GM21423 (cell line): ENCODE results near the gene JMJD1C.
"Not testable (repeated sequence)": the region's sequence is repeated elsewhere in the genome, so short reads cannot be mapped to it uniquely, and the experiment has no call there.

Source experiments
- ATAC-seq: cut with Tn5 transposase; IDR thresholded peaks from one replicate; pipeline ENCODE4 v1.9.1; 2021; ENCODE audit warnings: mild to moderate bottlenecking, moderate library complexity; ENCODE audit not compliant: unreplicated experiment

JMJD1C gene

GRCh38 chr10:63262430-63263073 is 203.2 kb downstream of the JMJD1C start:
- no peak for ATAC-seq

GRCh38 chr10:63261496-63261895 is 204.3 kb downstream of the JMJD1C start:
- ATAC-seq = no peak

- ATAC-seq = no peak
Measured at GRCh38 chr10:63260860-63261251, 204.9 kb downstream of the JMJD1C start.

GRCh38 chr10:63260103-63260859 is 205.5 kb downstream of the JMJD1C start:
- ATAC-seq = no peak

- no peak for ATAC-seq
Measured at GRCh38 chr10:63258920-63259678, 206.7 kb downstream of the JMJD1C start.

- ATAC-seq = no peak
Measured at GRCh38 chr10:63257778-63258177, 208.0 kb downstream of the JMJD1C start.

- ATAC-seq = peak; percentile 36
Measured at GRCh38 chr10:63256009-63256773, 209.6 kb downstream of the JMJD1C start.

- no peak for ATAC-seq
Measured at GRCh38 chr10:63255316-63255715, 210.5 kb downstream of the JMJD1C start.

- ATAC-seq = no peak
Measured at GRCh38 chr10:63253040-63253439, 212.7 kb downstream of the JMJD1C start.

- ATAC-seq = no peak
Measured at GRCh38 chr10:63252095-63252762, 213.5 kb downstream of the JMJD1C start.

- ATAC-seq = no peak
Measured at GRCh38 chr10:63250032-63250431, 215.7 kb downstream of the JMJD1C start.

- ATAC-seq = no peak
Measured at GRCh38 chr10:63247771-63248170, 218.0 kb downstream of the JMJD1C start.

GRCh38 chr10:63246356-63246755 is 219.4 kb downstream of the JMJD1C start:
- no peak for ATAC-seq

- peak; percentile 48 for ATAC-seq
Measured at GRCh38 chr10:63241841-63242281, 223.9 kb downstream of the JMJD1C start.

GRCh38 chr10:63240807-63241206 is 225.0 kb downstream of the JMJD1C start:
- no peak for ATAC-seq

GRCh38 chr10:63238501-63238900 is 227.3 kb downstream of the JMJD1C start:
- ATAC-seq = no peak

GRCh38 chr10:63237396-63237795 is 228.4 kb downstream of the JMJD1C start:
- no peak for ATAC-seq

- peak; percentile 89 for ATAC-seq
Measured at GRCh38 chr10:63236113-63236935, 229.5 kb downstream of the JMJD1C start.

GRCh38 chr10:63235136-63235535 is 230.6 kb downstream of the JMJD1C start:
- ATAC-seq = not testable (repeated sequence)

GRCh38 chr10:63229161-63229560 is 236.6 kb downstream of the JMJD1C start:
- ATAC-seq = no peak
